ENCODE measurements around the gene DAW1. TPM values are rescaled to one million over a fixed set of nuclear protein-coding genes. Genes with fewer than 3 reads are reported as not detected.

The DAW1 gene
- total RNA-seq: not detected

GRCh38 chr2:227871375-227871791 is at the start of gene DAW1:
DAW1 (plus strand) TSS chr2:227871631; CDS start chr2:227871690, 59 bp downstream.
- peak; percentile 41 for ATAC-seq

DNA sequence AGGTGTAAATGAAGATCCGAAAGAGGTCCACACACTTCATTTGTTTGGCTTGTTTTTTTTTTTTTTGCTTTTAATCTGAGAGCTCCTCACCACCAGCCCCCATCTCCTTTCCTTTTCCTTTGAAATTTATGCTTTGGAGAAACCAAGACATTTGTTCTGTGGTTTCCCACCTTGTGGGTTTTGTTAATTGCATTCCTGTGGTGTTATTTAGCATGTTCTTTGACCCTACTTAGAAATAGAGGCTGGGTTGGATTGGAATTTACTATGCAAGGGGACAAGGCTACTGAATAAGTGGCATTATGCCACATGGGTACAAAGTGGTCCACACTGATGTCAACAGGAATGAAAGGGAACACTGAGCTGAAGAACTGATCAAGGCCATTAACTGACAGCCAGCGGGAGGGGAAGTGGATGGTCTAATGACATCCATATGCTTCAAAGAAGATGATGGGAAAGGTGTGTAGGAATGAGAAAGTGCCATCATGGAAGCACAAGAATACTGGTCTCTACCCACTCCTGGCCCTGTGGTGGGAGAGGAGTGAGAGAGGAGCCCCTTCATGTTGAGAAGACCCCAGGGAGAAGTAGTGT is 48.9 kb upstream of the DAW1 start:
- no peak for ATAC-seq

GRCh38 chr2:227823922-227824321 is 47.5 kb upstream of the DAW1 start:
- ATAC-seq: no peak

DNA sequence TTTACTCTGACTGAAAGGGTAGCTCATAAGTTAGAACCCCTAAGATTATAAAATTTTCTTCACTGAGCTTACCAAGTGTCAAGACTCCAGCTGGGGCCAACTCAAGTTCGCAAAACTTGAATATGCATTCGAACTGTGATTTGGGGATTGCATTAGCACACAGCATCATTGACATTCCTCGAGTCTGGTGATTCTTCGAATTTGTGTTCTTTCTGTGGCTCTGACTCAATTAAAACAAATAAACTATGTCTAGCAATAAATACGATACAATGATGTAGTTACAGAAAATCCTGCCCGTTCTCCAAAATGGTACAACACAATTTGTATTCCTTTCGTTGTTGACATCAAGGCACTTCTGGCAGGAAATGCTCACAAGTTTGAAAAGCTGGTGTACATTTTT is 46.7 kb upstream of the DAW1 start:
- ATAC-seq: no peak

DNA sequence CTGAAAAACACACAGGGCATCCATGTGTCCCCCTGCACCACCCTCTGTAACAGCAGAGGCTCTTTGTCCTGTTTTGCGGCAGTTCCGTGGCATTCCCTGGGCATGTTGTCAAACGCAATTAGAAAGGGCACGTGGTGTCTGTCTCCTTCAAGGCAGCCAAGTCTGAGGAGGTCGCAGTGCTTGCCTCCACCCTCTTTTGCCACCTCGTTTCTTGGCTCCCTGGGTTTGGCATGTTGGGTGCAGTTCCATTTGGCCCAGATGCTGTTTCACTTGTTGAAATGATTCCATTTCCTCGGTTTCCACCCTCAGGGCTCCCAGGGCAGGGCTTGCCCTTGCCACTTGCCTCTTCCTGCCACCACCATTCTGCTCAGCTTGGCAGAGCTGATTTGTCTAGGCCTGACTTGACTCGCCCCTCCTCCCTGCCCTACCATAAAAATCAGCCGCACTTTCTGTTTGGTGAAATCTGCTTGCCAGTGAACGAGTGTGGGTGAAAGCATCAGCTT is 45.4 kb upstream of the DAW1 start:
- peak; percentile 98 for ATAC-seq

GRCh38 chr2:227826563-227826962 is 44.9 kb upstream of the DAW1 start:
- ATAC-seq: no peak

- ATAC-seq: no peak
These were observed 44.3 kb upstream of the DAW1 start for GRCh38 chr2:227827143-227827542.

DNA sequence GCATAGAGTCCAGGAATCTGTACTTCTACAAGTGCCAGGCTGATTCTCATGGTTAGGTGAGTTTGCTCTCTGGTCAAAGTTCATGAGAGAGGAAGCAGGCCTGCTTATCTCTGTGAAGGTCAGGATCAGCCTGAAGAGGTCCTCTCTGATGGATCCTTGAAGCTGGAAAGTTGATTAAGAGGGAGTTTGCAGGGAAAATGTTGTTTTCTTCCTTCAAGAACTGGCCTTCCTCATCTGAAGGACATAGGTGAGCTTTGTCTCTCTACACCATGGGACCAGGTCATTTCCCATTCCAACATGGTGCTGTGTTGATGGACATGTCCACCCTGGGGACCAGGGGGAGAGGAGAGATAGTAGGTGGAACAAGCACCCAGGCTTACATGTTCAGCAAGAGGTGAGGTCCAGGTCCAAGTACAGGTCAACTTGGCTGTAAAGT is 42.9 kb upstream of the DAW1 start:
- ATAC-seq: no peak

- ATAC-seq: no peak
These were observed 42.1 kb upstream of the DAW1 start for GRCh38 chr2:227829337-227829736.

DNA sequence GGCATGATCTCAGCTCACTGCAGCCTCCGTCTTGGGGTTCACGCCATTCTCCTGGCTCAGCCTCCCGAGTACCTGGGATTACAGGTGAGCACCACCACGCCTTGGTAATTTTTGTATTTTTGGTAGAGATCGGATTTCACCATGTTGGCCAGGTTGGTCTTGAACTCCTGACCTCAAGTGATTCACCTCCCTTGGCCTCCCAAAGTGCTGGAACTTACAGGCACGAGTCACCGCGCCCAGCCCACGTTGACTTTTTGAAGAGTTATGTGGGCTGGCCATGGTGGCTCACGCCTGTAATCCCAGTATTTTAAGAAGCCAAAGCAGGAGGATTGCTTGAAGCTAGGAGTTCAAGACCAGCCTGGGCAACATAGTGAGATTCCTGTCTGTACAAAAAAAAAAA is 37.0 kb upstream of the DAW1 start:
- peak; percentile 52 for ATAC-seq

DNA sequence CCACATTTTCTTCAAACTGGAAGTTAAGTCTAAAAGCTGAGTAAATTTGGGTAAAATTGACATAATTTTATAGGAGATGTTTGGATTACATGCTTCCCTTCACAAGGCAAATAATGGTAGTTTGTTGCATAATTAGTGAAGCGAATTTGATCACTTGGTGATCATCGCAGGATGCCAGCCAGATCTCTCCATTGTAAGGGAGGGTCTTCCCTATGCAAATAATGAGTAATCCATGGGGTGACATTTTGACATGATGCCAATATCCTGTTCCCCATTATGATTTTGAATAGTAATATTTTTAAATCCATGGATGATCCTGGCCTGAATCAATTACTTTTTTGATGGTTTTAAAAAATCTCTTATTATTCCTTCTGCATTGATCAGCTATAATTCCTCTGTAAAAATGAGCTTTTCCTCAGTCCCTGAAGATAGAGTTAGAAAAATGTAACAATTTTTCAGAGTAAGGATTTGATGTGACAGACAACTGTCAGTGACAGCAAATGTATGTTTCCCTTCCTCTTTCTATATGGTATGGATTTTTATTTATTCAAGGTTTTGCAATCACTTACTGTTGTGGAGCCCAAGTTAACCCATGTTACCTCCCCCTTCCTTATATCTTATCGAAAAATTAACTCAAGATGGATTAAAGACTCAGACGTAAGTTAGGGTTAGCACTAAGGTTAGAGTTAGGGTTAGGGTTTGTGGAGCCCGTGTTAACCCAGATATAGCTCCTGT is 36.3 kb upstream of the DAW1 start:
- no peak for ATAC-seq

GRCh38 chr2:227839339-227840129 is 31.9 kb upstream of the DAW1 start:
- peak; percentile 83 for ATAC-seq

DNA sequence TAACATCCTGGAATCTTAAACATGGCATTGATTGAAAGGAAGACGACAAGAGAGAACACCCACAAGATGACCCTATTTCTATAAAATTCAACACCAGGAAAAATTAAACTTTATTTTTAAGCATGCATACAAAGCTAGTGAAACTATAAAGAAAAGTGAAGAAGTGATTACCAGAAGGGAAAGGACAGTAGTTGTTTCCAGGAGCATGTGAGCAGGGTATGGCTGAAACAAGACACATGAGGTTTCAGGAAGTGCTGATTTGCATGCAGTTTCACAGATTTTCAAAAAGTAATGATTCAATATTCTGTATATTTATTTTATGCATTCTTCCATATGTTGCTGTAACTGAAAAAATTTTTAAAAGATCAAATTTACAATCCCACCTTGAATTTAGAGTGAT is 24.6 kb upstream of the DAW1 start:
- peak; percentile 36 for ATAC-seq

GRCh38 chr2:227848146-227848545 is 23.3 kb upstream of the DAW1 start:
- ATAC-seq: no peak

- ATAC-seq: peak; percentile 58
These were observed 22.8 kb upstream of the DAW1 start for GRCh38 chr2:227848586-227848985.

- ATAC-seq: no peak
These were observed 21.5 kb upstream of the DAW1 start for GRCh38 chr2:227849906-227850305.

GRCh38 chr2:227853204-227853629 is 18.2 kb upstream of the DAW1 start:
- ATAC-seq: peak; percentile 74

DNA sequence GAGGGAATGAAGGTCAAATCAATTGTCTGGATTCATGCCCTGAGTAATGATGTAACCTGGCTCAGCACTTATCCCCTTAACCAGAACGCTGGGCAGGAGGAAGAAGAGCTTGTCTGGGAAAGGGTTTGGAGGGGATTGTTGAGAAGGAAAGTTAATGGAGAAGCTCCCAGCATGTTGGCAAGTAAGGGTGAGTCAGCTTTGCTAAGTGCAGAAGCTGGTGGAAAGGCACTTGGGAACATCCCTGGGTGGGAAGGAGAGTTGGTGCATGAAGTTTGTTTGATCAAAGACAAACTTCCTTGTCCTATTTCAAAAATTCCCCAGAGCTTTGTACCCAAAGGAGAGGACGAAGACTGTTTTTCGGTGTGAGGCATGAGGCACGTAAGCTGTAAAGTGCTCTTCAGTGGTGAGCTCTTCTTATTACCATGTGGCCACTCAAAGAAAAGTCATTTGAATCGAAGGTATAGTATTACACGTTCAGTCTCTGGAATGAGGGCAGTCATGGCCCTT is 17.6 kb upstream of the DAW1 start:
- peak; percentile 32 for ATAC-seq

GRCh38 chr2:227855440-227855839 is 16.0 kb upstream of the DAW1 start:
- ATAC-seq: no peak

DNA sequence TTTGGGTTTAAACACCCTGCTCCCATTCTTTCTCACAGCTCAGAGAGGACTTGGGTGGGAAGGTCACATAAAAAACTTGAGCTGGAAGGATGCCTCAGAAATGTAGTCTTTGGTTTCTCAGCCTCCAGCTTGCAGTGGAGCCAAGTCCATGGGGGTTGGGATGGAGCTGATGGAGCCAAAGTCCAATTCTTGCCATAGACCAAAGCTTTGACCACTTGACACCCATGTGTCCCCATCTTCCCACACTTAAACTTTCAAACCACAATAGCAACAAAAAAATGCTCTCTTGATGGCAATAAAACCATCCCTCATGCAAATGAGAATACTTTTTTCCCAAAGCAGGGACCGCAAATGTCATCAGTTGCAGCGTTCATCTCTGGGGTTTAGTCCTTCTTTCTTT is 14.7 kb upstream of the DAW1 start:
- no peak for ATAC-seq

DNA sequence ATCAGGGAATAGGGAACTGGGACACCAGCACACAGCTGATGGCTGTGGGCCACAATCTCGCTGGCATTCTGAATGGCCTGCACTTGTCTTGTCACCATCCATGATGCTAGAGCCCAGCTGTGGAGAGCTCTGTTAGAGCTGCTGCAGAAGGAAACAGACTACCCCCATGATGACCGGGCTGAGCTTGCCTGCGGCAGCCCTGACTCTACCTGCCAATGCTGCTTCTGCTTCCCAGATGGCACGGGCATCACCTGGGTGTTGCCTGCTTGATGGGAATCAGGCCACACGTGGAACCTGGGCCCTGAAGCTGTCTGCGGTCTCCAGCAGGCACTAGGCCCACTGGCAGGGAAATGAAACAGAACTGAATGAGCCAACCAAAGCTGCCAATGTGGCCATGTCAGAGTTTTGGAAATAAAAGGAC is 11.2 kb upstream of the DAW1 start:
- peak; percentile 79 for ATAC-seq

DNA sequence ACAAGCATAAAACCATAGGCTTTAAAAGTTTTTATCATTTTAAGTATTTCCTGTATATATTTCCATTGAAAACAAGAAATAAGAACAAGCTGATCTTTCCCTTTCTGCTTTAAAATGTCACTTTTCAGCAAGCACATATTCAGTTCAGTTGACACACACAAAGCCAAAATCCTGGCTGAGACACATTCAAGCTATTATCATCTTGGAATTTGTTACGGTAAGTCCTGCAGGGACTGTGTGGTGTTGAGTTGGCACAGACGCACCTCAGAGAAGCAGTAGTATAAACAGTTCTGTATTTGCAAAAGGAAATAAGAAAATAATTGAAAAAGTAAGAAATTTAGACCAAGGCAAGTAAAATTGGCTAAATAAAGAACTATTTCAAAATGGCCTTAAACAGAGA is 10.4 kb upstream of the DAW1 start:
- ATAC-seq: no peak

DNA sequence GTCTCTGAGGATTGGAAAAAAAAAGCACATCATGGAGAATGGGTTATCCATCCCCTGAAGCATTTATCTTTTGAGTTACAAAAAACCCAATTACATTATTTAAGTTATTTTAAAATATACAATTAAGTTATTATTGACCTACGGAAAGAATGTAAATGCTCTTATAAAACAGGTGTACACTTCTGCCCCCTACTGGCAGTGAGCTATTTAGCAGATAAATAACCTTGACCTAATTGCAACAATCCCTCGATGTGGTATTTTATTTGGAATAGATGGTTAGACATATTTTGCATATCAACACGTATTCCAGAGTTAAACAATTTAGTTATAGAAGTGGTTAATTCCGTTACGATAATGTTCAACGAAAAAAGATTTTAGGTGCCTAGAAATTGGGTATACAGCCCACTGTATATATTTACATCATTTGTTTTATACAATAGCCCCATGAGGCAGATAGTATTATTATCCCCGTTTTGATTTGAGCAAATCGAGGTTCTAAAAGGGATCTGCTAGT is 9.1 kb upstream of the DAW1 start:
- ATAC-seq: no peak

Data from esophagus mucosa (tissue), 1 donor.